ENCODE measurements around the gene PSMB11. TPM values are rescaled to one million over a fixed set of nuclear protein-coding genes. Genes with fewer than 3 reads are reported as not detected.

The PSMB11 gene
- total and polyA plus RNA-seq, 10 donors, result 0.03 TPM; not detected in 9

DNA sequence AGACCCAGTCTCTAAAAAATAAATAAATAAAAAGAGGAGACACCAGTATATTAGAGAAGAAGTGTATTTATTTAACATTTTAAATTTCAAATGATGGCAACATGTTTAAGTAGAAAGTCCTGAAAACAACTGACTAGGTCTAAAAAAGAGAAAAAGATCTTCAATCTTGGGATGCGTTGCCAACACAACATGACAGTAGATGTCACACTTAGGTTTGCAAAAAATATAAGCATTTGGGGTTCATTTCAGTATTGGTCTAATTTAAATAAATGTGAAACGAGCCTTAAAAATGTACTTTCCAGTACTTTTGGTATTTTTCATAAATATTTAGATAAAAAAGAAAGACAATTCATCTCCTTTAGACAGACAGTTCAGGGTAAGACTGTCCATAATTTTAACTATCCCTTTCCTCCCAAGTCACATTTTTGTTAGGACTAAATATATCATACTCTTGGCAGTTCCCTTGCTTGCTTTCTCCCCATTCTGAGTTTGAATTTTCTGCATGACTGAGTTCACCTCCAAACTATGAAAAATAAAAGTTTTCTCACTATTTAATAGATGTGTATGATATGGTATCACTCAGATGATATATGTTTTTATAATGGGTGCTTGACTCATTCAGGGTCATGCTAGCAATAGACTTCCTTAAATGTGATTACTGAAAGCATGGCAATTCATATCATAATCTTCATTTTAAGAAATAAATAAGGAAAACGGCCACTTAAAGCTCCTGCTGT lies 36.4 kb upstream of the PSMB11 start:
- H3K36me3 ChIP-seq, result no peaks in the 10 kb centered on the region
- no peak for DNase-seq
- H3K9me3 ChIP-seq, result no peaks in the 10 kb centered on the region
- intact Hi-C loops (cut with DNase I; ENCODE audit: low total_unique reads), result no loop called here
- H3K4me3 ChIP-seq, result peak overlapping the region in 4 of 8 donors; percentile 58 to 89 (median 62)
- peak overlapping the region in 6 of 8 donors; percentile 95 to 98 (median 97) for H3K27ac ChIP-seq
- no peaks in the 10 kb centered on the region for H3K27me3 ChIP-seq (replicated peaks in 1 of 7)
- TF ChIP-seq POLR2AphosphoS5 (IDR thresholded peaks at IDR 0.05) (no peak), POLR2A (IDR thresholded peaks at IDR 0.05) (no peak)
- TF ChIP-seq, protein P1, sequence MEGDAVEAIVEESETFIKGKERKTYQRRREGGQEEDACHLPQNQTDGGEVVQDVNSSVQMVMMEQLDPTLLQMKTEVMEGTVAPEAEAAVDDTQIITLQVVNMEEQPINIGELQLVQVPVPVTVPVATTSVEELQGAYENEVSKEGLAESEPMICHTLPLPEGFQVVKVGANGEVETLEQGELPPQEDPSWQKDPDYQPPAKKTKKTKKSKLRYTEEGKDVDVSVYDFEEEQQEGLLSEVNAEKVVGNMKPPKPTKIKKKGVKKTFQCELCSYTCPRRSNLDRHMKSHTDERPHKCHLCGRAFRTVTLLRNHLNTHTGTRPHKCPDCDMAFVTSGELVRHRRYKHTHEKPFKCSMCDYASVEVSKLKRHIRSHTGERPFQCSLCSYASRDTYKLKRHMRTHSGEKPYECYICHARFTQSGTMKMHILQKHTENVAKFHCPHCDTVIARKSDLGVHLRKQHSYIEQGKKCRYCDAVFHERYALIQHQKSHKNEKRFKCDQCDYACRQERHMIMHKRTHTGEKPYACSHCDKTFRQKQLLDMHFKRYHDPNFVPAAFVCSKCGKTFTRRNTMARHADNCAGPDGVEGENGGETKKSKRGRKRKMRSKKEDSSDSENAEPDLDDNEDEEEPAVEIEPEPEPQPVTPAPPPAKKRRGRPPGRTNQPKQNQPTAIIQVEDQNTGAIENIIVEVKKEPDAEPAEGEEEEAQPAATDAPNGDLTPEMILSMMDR (IDR thresholded peaks at IDR 0.05 in 8 of 11, conservative IDR thresholded peaks at IDR 0.05 in 3 of 11), result no peak
- H3K4me1 ChIP-seq, result peaks cover 16 to 48% (median 36%) of the 10 kb centered on the region in 6 donors
- WGBS, 5 donors, result 58 to 74% (median 67%) methylated on average over 3 of the region's 3 CpGs

DNA sequence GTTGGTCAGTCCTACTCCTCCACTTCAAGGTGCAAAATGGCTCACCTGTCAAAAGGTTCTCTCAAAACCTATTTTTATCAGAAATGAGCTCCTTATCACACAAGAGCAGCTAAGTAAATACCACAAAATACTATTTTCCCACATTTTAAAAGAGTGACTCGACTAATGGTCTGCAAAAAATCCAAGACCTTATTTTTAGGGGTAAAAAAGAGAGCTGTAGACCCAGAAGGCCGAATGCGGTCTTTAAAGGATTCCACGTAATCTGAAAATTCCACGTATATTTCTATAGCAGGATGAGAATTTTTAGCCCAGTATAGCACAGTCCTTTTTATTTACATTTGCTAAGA lies 35.9 kb upstream of the PSMB11 start:
- no peak for DNase-seq
- intact Hi-C loops (cut with DNase I; ENCODE audit: low total_unique reads), result no loop called here
- Histone ChIP-seq H3K27ac (peak overlapping the region; percentile 95 to 98 (median 97)), H3K27me3 (replicated peaks in 1 of 7) (no peaks in the 10 kb centered on the region), H3K4me3 (peak overlapping the region in 7 of 8 donors; percentile 58 to 89 (median 60)), H3K9me3 (no peaks in the 10 kb centered on the region), H3K36me3 (no peaks in the 10 kb centered on the region), H3K4me1 (peaks cover 16 to 48% (median 36%) of the 10 kb centered on the region in 6 donors)
- TF ChIP-seq, protein P1 (IDR thresholded peaks at IDR 0.05 in 8 of 11, conservative IDR thresholded peaks at IDR 0.05 in 3 of 11), result no peak
- TF ChIP-seq POLR2AphosphoS5 (IDR thresholded peaks at IDR 0.05) (no peak), POLR2A (IDR thresholded peaks at IDR 0.05) (no peak)
- WGBS, 5 donors, result 43 to 57% (median 44%) methylated on average over 5 of the region's 5 CpGs

DNA sequence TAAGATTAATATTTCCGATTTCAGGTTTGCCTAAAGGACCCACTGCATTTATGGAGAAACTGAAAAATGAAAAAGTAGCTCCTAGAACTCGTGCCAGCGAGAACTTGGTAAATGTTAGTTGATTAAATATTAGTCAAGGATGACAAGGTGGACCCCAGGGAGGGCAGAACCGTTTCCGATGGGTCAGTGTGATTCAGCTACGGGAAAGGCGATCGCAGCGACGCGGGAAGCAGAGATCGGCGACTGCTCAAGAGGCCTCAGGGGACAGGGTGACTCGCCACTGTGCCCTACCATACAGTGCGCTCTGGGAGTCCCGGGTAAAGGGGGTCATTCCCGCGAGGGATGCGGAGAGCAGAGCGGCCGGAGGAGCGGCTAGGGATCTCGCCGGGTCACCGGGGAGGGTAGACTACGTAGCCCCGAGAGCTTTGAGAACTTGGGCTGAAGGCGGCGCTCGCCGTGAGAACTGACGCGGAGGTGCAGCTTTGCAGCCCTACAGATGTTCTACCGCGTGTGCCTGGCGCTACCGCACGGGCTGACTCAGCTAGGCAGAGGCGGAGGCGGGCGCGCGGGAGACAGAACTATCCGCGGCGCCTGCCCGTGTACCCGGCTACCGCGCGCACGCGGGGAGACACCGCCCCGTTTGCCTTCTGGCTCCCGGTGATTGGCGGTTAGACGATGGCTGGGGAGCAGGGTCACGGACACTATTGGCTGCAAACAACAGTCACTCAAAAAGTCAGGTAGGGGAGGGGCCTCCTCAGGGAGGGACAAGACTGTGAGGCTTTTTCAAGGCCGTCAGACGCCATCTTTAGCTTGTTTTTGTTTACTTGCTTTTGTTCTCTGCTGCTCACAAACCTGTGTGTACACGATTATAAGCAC lies 35.2 kb upstream of the PSMB11 start:
- H3K27me3 ChIP-seq (replicated peaks in 1 of 7), result no peaks in the 10 kb centered on the region
- peak overlapping the region; percentile 95 to 98 (median 97) for H3K27ac ChIP-seq
- 0 to 1% (median 1%) methylated on average over 42 to 62 of the region's 62 CpGs for WGBS, 5 donors
- peak in 2 of 3 donors; percentile 67 to 82 for TF ChIP-seq POLR2A (IDR thresholded peaks at IDR 0.05)
- peak; percentile 95 to 98 (median 98) for TF ChIP-seq POLR2AphosphoS5 (IDR thresholded peaks at IDR 0.05)
- TF ChIP-seq, protein P1 (IDR thresholded peaks at IDR 0.05 in 8 of 11, conservative IDR thresholded peaks at IDR 0.05 in 3 of 11), result peak in 5 of 11 experiments; percentile 9 to 39 (median 26)
- DNase-seq, result peak; percentile 99
- intact Hi-C loops (cut with DNase I; ENCODE audit: low total_unique reads), result no loop called here
- no peaks in the 10 kb centered on the region for H3K36me3 ChIP-seq
- H3K4me1 ChIP-seq, result peaks cover 16 to 48% (median 36%) of the 10 kb centered on the region in 6 donors
- no peaks in the 10 kb centered on the region for H3K9me3 ChIP-seq
- peak overlapping the region; percentile 58 to 89 (median 62) for H3K4me3 ChIP-seq

All from spleen (tissue), 11 donors.